GM23338 (cell line): ENCODE data around the gene PSMB8.

Source experiments
- ETS1 ChIP-seq: IDR thresholded peaks from 2 replicates; pipeline ENCODE4 v1.6.1; 2016; ENCODE audit warnings: antibody characterized with exemption
- EZH2 ChIP-seq: fragments of 200-600 bp; sonication (generic); IDR thresholded peaks from one replicate; pipeline ENCODE4 v1.8.0; 2017; ENCODE audit warnings: antibody characterized with exemption, mild to moderate bottlenecking, low read depth; ENCODE audit not compliant: unreplicated experiment
- EZH2phosphoT487 ChIP-seq: fragments of 200-600 bp; sonication (generic); IDR thresholded peaks from one replicate; pipeline ENCODE4 v1.8.1; 2018; ENCODE audit warnings: antibody characterized with exemption; ENCODE audit not compliant: unreplicated experiment
- NANOG ChIP-seq: IDR thresholded peaks from 2 replicates; pipeline ENCODE4 v1.6.1; 2016; ENCODE audit warnings: antibody characterized with exemption, borderline replicate concordance
- POLR2AphosphoS5 ChIP-seq: IDR thresholded peaks from 2 replicates; pipeline ENCODE4 v1.6.1; 2016; ENCODE audit warnings: antibody characterized with exemption, low read depth
- STAT1 ChIP-seq: IDR thresholded peaks from one replicate; pipeline ENCODE4 v1.6.1; 2016; ENCODE audit warnings: antibody characterized with exemption; ENCODE audit not compliant: unreplicated experiment
- ZNF114 ChIP-seq: fragments of 250-450 bp; sonication (Bioruptor Pico); IDR thresholded peaks from 2 replicates; pipeline ENCODE4 v1.5.0; 2020; ENCODE audit warnings: mild to moderate bottlenecking, moderate library complexity
- TF ChIP-seq, protein P1 (sequence below), 2 experiments: fragments of 200-600 bp in 1 of 2; sonication (generic) in 1 of 2; conservative IDR thresholded peaks; 2 replicates each; pipeline versions ENCODE4 v1.5.1 to v1.6.1; 2016 to 2017; ENCODE audit warnings: antibody characterized with exemption in 2 of 2, low read depth in 2 of 2, mild to moderate bottlenecking in 2 of 2, moderate library complexity in 1 of 2
- TF ChIP-seq, protein P2 (sequence below): IDR thresholded peaks from one replicate; pipeline ENCODE4 v1.6.1; 2018; ENCODE audit warnings: antibody characterized with exemption; ENCODE audit not compliant: unreplicated experiment

GRCh38 chr6:32792901-32793435 is 50.9 kb downstream of the PSMB8 start:
- TF ChIP-seq POLR2AphosphoS5 (no peak), ETS1 (no peak), STAT1 (no peak), EZH2phosphoT487 (no peak), NANOG (no peak), EZH2 (no peak), ZNF114 (CRISPR knock-in tag) (no peak)
- TF ChIP-seq, protein P1, sequence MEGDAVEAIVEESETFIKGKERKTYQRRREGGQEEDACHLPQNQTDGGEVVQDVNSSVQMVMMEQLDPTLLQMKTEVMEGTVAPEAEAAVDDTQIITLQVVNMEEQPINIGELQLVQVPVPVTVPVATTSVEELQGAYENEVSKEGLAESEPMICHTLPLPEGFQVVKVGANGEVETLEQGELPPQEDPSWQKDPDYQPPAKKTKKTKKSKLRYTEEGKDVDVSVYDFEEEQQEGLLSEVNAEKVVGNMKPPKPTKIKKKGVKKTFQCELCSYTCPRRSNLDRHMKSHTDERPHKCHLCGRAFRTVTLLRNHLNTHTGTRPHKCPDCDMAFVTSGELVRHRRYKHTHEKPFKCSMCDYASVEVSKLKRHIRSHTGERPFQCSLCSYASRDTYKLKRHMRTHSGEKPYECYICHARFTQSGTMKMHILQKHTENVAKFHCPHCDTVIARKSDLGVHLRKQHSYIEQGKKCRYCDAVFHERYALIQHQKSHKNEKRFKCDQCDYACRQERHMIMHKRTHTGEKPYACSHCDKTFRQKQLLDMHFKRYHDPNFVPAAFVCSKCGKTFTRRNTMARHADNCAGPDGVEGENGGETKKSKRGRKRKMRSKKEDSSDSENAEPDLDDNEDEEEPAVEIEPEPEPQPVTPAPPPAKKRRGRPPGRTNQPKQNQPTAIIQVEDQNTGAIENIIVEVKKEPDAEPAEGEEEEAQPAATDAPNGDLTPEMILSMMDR (conservative IDR thresholded peaks at IDR 0.05; ENCODE audit: low read depth in 2 of 2), result no peak
- TF ChIP-seq, protein P2, sequence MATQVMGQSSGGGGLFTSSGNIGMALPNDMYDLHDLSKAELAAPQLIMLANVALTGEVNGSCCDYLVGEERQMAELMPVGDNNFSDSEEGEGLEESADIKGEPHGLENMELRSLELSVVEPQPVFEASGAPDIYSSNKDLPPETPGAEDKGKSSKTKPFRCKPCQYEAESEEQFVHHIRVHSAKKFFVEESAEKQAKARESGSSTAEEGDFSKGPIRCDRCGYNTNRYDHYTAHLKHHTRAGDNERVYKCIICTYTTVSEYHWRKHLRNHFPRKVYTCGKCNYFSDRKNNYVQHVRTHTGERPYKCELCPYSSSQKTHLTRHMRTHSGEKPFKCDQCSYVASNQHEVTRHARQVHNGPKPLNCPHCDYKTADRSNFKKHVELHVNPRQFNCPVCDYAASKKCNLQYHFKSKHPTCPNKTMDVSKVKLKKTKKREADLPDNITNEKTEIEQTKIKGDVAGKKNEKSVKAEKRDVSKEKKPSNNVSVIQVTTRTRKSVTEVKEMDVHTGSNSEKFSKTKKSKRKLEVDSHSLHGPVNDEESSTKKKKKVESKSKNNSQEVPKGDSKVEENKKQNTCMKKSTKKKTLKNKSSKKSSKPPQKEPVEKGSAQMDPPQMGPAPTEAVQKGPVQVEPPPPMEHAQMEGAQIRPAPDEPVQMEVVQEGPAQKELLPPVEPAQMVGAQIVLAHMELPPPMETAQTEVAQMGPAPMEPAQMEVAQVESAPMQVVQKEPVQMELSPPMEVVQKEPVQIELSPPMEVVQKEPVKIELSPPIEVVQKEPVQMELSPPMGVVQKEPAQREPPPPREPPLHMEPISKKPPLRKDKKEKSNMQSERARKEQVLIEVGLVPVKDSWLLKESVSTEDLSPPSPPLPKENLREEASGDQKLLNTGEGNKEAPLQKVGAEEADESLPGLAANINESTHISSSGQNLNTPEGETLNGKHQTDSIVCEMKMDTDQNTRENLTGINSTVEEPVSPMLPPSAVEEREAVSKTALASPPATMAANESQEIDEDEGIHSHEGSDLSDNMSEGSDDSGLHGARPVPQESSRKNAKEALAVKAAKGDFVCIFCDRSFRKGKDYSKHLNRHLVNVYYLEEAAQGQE, result no peak
